Measurements from ENCODE around the gene SQOR. TPM values are rescaled to one million over a fixed set of nuclear protein-coding genes. Genes with fewer than 3 reads are reported as not detected.

SQOR gene
- total RNA-seq, 2 experiments from 2014 or later = 14.0 to 16.9 TPM

GRCh38 chr15:45657254-45657653, 22.4 kb downstream of the SQOR start:
- POLR2A ChIA-PET = no interaction called here
- H3K27ac ChIP-seq (ENCODE audit: low read depth in 1 of 2, low read length in 2 of 2) = no peak overlapping the region
- ATAC-seq (ENCODE audit: poor library complexity) (no peak), DNase-seq (no peak)
- no peaks in the 10 kb centered on the region for H3K9me3 ChIP-seq (ENCODE audit: control insufficient read depth in 1 of 2, insufficient read depth in 1 of 2, low read length in 2 of 2)
- H3K4me1 ChIP-seq (ENCODE audit: insufficient read depth, low read length) = peaks cover 15% of the 10 kb centered on the region
- CTCF ChIA-PET = no interaction called here
- no peak overlapping the region for H3K4me3 ChIP-seq (ENCODE audit: low read length)
- intact Hi-C loops (cut with DNase I, micrococcal nuclease) = no loop called here
- H3K27me3 ChIP-seq (ENCODE audit: control insufficient read depth in 1 of 2, insufficient read depth in 2 of 2, low read length in 2 of 2) = no peaks in the 10 kb centered on the region
- Mint-ChIP-seq H3K4me3 (no peak overlapping the region), H3K27me3 (no peaks in the 10 kb centered on the region), H3K27ac (peak overlapping the region; percentile 24), H3K36me3 (ENCODE audit: low read depth) (peaks cover 49% of the 10 kb centered on the region), H3K4me1 (ENCODE audit: low read depth) (peaks cover 42% of the 10 kb centered on the region), H3K9me3 (no peaks in the 10 kb centered on the region)
- peaks cover 34% of the 10 kb centered on the region for H3K36me3 ChIP-seq (ENCODE audit: insufficient read depth, low read length)
- TF ChIP-seq, protein P1, sequence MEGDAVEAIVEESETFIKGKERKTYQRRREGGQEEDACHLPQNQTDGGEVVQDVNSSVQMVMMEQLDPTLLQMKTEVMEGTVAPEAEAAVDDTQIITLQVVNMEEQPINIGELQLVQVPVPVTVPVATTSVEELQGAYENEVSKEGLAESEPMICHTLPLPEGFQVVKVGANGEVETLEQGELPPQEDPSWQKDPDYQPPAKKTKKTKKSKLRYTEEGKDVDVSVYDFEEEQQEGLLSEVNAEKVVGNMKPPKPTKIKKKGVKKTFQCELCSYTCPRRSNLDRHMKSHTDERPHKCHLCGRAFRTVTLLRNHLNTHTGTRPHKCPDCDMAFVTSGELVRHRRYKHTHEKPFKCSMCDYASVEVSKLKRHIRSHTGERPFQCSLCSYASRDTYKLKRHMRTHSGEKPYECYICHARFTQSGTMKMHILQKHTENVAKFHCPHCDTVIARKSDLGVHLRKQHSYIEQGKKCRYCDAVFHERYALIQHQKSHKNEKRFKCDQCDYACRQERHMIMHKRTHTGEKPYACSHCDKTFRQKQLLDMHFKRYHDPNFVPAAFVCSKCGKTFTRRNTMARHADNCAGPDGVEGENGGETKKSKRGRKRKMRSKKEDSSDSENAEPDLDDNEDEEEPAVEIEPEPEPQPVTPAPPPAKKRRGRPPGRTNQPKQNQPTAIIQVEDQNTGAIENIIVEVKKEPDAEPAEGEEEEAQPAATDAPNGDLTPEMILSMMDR (IDR thresholded peaks at IDR 0.05) = no peak

DNA sequence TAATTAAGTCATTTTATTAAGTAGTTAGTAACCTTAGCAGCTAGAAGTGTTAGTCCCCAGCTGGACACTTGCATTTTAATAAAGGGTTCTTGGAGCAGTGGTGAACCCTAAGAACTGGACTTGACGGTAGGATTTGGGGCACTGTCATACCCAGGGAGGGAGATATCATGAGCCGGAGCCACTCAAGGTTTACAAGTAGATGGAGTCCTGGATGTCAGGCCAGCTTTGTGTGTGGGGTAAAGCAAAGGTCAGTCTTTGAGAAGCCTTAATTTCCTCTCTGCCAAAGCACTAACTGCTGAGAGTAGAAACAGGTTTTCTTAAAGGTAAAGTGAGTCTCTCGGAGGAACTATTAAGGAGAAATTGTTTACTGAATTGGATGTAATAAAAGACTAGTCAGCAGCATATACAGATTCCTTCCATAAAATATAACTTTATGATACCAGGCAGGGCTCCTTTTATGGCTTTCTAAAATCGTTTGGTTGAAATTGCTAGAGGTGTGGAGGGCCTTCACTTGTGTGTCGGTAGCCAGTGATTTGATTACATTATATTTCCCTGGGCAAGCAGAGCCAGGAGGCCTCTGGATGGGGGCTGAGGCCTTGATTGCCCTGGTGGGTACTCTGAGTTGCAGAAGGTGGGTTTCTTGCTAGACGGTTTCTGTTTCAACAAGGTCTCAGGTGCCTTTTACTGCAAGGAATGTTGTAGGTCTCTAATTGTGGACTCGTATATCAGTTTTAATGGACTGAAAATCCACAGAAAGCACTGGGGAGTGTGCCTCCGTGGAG, 23.1 kb downstream of the SQOR start:
- no peak overlapping the region for H3K4me3 Mint-ChIP-seq
- no peak for DNase-seq
- ChIA-PET POLR2A (no interaction called here), CTCF (no interaction called here)
- H3K27me3 ChIP-seq (ENCODE audit: control insufficient read depth in 1 of 2, insufficient read depth in 2 of 2, low read length in 2 of 2) = no peaks in the 10 kb centered on the region
- no peak for ATAC-seq (ENCODE audit: poor library complexity)
- H3K4me1 ChIP-seq (ENCODE audit: insufficient read depth, low read length) = peaks cover 13% of the 10 kb centered on the region
- H3K27me3 Mint-ChIP-seq = no peaks in the 10 kb centered on the region
- intact Hi-C loops (cut with DNase I, micrococcal nuclease) = no loop called here
- H3K4me1 Mint-ChIP-seq (ENCODE audit: low read depth) = peaks cover 39% of the 10 kb centered on the region
- no peaks in the 10 kb centered on the region for H3K9me3 ChIP-seq (ENCODE audit: control insufficient read depth in 1 of 2, insufficient read depth in 1 of 2, low read length in 2 of 2)
- H3K36me3 Mint-ChIP-seq (ENCODE audit: low read depth) = peaks cover 53% of the 10 kb centered on the region
- TF ChIP-seq, protein P1 (IDR thresholded peaks at IDR 0.05) = no peak
- no peaks in the 10 kb centered on the region for H3K9me3 Mint-ChIP-seq
- no peak overlapping the region for H3K27ac Mint-ChIP-seq
- H3K27ac ChIP-seq (ENCODE audit: low read depth in 1 of 2, low read length in 2 of 2) = no peak overlapping the region
- no peak overlapping the region for H3K4me3 ChIP-seq (ENCODE audit: low read length)
- H3K36me3 ChIP-seq (ENCODE audit: insufficient read depth, low read length) = peaks cover 41% of the 10 kb centered on the region

DNA sequence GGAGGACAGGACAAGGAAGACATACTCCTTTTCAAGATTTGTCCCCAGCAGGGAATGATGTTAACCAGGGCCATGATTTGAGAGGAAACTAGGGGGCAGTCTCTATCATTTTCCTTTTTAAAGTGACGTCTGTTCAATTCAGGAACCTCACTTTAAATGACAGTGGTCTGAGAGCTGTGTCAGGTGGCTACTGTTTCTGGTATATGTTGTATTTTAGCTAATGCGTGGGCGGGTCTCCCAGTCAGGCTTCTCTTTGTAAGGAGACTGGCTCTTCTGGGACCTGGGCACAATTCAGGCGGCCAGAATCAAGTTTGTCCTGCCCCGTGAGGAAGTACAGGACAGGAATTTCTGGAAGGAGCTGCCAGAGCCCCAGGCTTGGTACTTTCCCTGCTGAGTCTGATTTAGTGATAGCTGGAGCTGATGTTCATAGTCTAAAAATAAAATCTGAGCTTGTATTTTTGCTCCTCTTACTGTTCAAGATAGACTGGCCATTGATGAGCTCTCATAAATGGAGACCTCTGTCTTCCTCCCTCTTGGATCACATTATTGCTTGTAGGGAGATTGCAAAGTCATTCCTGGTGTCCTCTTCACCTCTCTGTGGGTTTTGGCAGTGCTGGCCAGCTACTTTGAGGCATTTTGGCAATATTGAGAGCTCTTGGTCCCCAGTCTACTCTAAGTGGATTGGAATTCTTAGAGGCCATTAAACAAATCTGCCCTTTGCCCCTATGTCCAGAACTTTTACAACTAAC, 25.6 kb downstream of the SQOR start:
- Mint-ChIP-seq H3K4me3 (no peak overlapping the region), H3K27ac (no peak overlapping the region), H3K9me3 (no peaks in the 10 kb centered on the region), H3K4me1 (ENCODE audit: low read depth) (peaks cover 22% of the 10 kb centered on the region), H3K27me3 (no peaks in the 10 kb centered on the region), H3K36me3 (ENCODE audit: low read depth) (peaks cover 66% of the 10 kb centered on the region)
- Histone ChIP-seq H3K27ac (ENCODE audit: low read depth in 1 of 2, low read length in 2 of 2) (no peak overlapping the region), H3K4me1 (ENCODE audit: insufficient read depth, low read length) (peaks cover 3% of the 10 kb centered on the region), H3K4me3 (ENCODE audit: low read length) (no peak overlapping the region), H3K27me3 (ENCODE audit: control insufficient read depth in 1 of 2, insufficient read depth in 2 of 2, low read length in 2 of 2) (no peaks in the 10 kb centered on the region), H3K9me3 (ENCODE audit: control insufficient read depth in 1 of 2, insufficient read depth in 1 of 2, low read length in 2 of 2) (no peaks in the 10 kb centered on the region), H3K36me3 (ENCODE audit: insufficient read depth, low read length) (peaks cover 64% of the 10 kb centered on the region)
- ATAC-seq (ENCODE audit: poor library complexity) (no peak), DNase-seq (no peak)
- intact Hi-C loops (cut with DNase I, micrococcal nuclease) = no loop called here
- CTCF ChIA-PET = no interaction called here
- TF ChIP-seq, protein P1 (IDR thresholded peaks at IDR 0.05) = no peak
- POLR2A ChIA-PET = no interaction called here

Measured in CD4-positive, alpha-beta T cell (primary cell).